HAP-1 (cell line): Measurements from ENCODE around the gene GABRP.

Experiments
- DNase-seq, 2 experiments: peaks; one replicate each; pipeline ENCODE4 v3.0.0-alpha.2; 2016 to 2020; ENCODE audit warnings: low spot score in 2 of 2
- H3K27me3 ChIP-seq: fragments of 250-450 bp; sonication (Bioruptor Pico); 2 replicates; pipeline ENCODE4 v1.5.1; 2020; ENCODE audit warnings: low read depth, mild to moderate bottlenecking, moderate library complexity
- H3K36me3 ChIP-seq: fragments of 250-450 bp; sonication (Bioruptor Pico); replicated peaks from 2 replicates; pipeline ENCODE4 v1.5.1; 2020; ENCODE audit warnings: mild to moderate bottlenecking
- H3K4me1 ChIP-seq: fragments of 250-450 bp; sonication (Bioruptor Pico); 2 replicates; pipeline ENCODE4 v1.5.1; 2020; ENCODE audit warnings: mild to moderate bottlenecking
- H3K4me3 ChIP-seq: fragments of 250-450 bp; sonication (Bioruptor Pico); 2 replicates; pipeline ENCODE4 v1.5.1; 2020; ENCODE audit warnings: mild to moderate bottlenecking, moderate library complexity
- H3K9me3 ChIP-seq: fragments of 250-450 bp; sonication (Bioruptor Pico); 2 replicates; pipeline ENCODE4 v1.5.1; 2020; ENCODE audit warnings: mild to moderate bottlenecking, moderate library complexity
- in situ Hi-C: fragments of 300-500 bp; cut with MboI; formaldehyde crosslinking; loops from 3 replicates; pipeline ENCODE4 v1.14.3; 2020; ENCODE audit warnings: low sequenced_read_pairs, inconsistent platforms, mixed read lengths

The GABRP gene

GRCh38 chr5:170788626-170789304 is 5.2 kb downstream of the GABRP start:
- no peaks in the 10 kb centered on the region for H3K36me3 ChIP-seq
- no peak overlapping the region for H3K4me3 ChIP-seq
- H3K9me3 ChIP-seq, result no peaks in the 10 kb centered on the region
- in situ Hi-C loops, result no loop called here
- no peaks in the 10 kb centered on the region for H3K27me3 ChIP-seq
- H3K4me1 ChIP-seq, result no peaks in the 10 kb centered on the region
- no peak for DNase-seq

GRCh38 chr5:170791325-170791954 is 7.9 kb downstream of the GABRP start:
- in situ Hi-C loops, result no loop called here
- no peaks in the 10 kb centered on the region for H3K36me3 ChIP-seq
- H3K9me3 ChIP-seq, result no peaks in the 10 kb centered on the region
- no peaks in the 10 kb centered on the region for H3K4me1 ChIP-seq
- peak in 1 of 2 experiments; percentile 57 for DNase-seq
- H3K4me3 ChIP-seq, result no peak overlapping the region
- no peaks in the 10 kb centered on the region for H3K27me3 ChIP-seq

- in situ Hi-C loops, result no loop called here
- no peak for DNase-seq
- H3K27me3 ChIP-seq, result no peaks in the 10 kb centered on the region
Observed at GRCh38 chr5:170792878-170793277, 9.4 kb downstream of the GABRP start.

GRCh38 chr5:170795154-170795553 is 11.6 kb downstream of the GABRP start:
- H3K4me3 ChIP-seq, result no peak overlapping the region
- H3K9me3 ChIP-seq, result no peaks in the 10 kb centered on the region
- in situ Hi-C loops, result no loop called here
- no peak for DNase-seq
- H3K36me3 ChIP-seq, result no peaks in the 10 kb centered on the region
- no peaks in the 10 kb centered on the region for H3K27me3 ChIP-seq
- H3K4me1 ChIP-seq, result no peaks in the 10 kb centered on the region

More at GRCh38 chr5:170792878-170793277, 9.4 kb downstream of the GABRP start:
- no peaks in the 10 kb centered on the region for H3K9me3 ChIP-seq
- H3K4me3 ChIP-seq, result no peak overlapping the region
- no peaks in the 10 kb centered on the region for H3K36me3 ChIP-seq
- no peaks in the 10 kb centered on the region for H3K4me1 ChIP-seq

GRCh38 chr5:170805666-170806065 is 22.1 kb downstream of the GABRP start:
- no peaks in the 10 kb centered on the region for H3K36me3 ChIP-seq
- H3K4me3 ChIP-seq, result no peak overlapping the region
- no peaks in the 10 kb centered on the region for H3K9me3 ChIP-seq
- no peaks in the 10 kb centered on the region for H3K27me3 ChIP-seq
- in situ Hi-C loops, result no loop called here
- no peak for DNase-seq
- no peaks in the 10 kb centered on the region for H3K4me1 ChIP-seq

- in situ Hi-C loops, result no loop called here
- Histone ChIP-seq H3K9me3 (no peaks in the 10 kb centered on the region), H3K36me3 (no peaks in the 10 kb centered on the region), H3K4me1 (no peaks in the 10 kb centered on the region), H3K4me3 (no peak overlapping the region), H3K27me3 (no peaks in the 10 kb centered on the region)
- no peak for DNase-seq
Observed at GRCh38 chr5:170809551-170809950, 26.0 kb downstream of the GABRP start.

GRCh38 chr5:170811719-170812118 is 28.2 kb downstream of the GABRP start:
- no peak for DNase-seq
- no peaks in the 10 kb centered on the region for H3K27me3 ChIP-seq
- no peaks in the 10 kb centered on the region for H3K4me1 ChIP-seq
- H3K36me3 ChIP-seq, result no peaks in the 10 kb centered on the region
- in situ Hi-C loops, result no loop called here
- H3K9me3 ChIP-seq, result no peaks in the 10 kb centered on the region
- H3K4me3 ChIP-seq, result no peak overlapping the region

GRCh38 chr5:170813231-170813630 is 29.7 kb downstream of the GABRP start:
- H3K36me3 ChIP-seq, result no peaks in the 10 kb centered on the region
- H3K4me3 ChIP-seq, result no peak overlapping the region
- H3K9me3 ChIP-seq, result no peaks in the 10 kb centered on the region
- H3K27me3 ChIP-seq, result no peaks in the 10 kb centered on the region
- in situ Hi-C loops, result no loop called here
- no peak for DNase-seq
- no peaks in the 10 kb centered on the region for H3K4me1 ChIP-seq

GRCh38 chr5:170817195-170817594 is 33.7 kb downstream of the GABRP start:
- DNase-seq, result no peak
- Histone ChIP-seq H3K27me3 (no peaks in the 10 kb centered on the region), H3K4me1 (no peaks in the 10 kb centered on the region), H3K4me3 (no peak overlapping the region), H3K36me3 (no peaks in the 10 kb centered on the region), H3K9me3 (no peaks in the 10 kb centered on the region)
- in situ Hi-C loops, result no loop called here

- H3K4me3 ChIP-seq, result no peak overlapping the region
- H3K4me1 ChIP-seq, result no peaks in the 10 kb centered on the region
- no peaks in the 10 kb centered on the region for H3K36me3 ChIP-seq
- in situ Hi-C loops, result no loop called here
- no peaks in the 10 kb centered on the region for H3K27me3 ChIP-seq
- no peak for DNase-seq
- no peaks in the 10 kb centered on the region for H3K9me3 ChIP-seq
Observed at GRCh38 chr5:170818232-170818631, 34.7 kb downstream of the GABRP start.

- Histone ChIP-seq H3K9me3 (no peaks in the 10 kb centered on the region), H3K4me1 (no peaks in the 10 kb centered on the region), H3K4me3 (no peak overlapping the region), H3K36me3 (no peaks in the 10 kb centered on the region), H3K27me3 (no peaks in the 10 kb centered on the region)
- no peak for DNase-seq
- in situ Hi-C loops, result no loop called here
Observed at GRCh38 chr5:170819824-170820223, 36.3 kb downstream of the GABRP start.

GRCh38 chr5:170821257-170821800 is 37.8 kb downstream of the GABRP start:
- no peak for DNase-seq
- Histone ChIP-seq H3K27me3 (no peaks in the 10 kb centered on the region), H3K4me3 (no peak overlapping the region), H3K9me3 (no peaks in the 10 kb centered on the region), H3K4me1 (no peaks in the 10 kb centered on the region), H3K36me3 (no peaks in the 10 kb centered on the region)
- in situ Hi-C loops, result no loop called here

- no peak overlapping the region for H3K4me3 ChIP-seq
- no peaks in the 10 kb centered on the region for H3K4me1 ChIP-seq
- no peak for DNase-seq
- no peaks in the 10 kb centered on the region for H3K9me3 ChIP-seq
- H3K27me3 ChIP-seq, result no peaks in the 10 kb centered on the region
- H3K36me3 ChIP-seq, result no peaks in the 10 kb centered on the region
- in situ Hi-C loops, result no loop called here
Observed at GRCh38 chr5:170826117-170826516, 42.6 kb downstream of the GABRP start.

- Histone ChIP-seq H3K4me3 (no peak overlapping the region), H3K9me3 (no peaks in the 10 kb centered on the region), H3K36me3 (no peaks in the 10 kb centered on the region), H3K27me3 (no peaks in the 10 kb centered on the region), H3K4me1 (no peaks in the 10 kb centered on the region)
- DNase-seq, result no peak
- in situ Hi-C loops, result no loop called here
Observed at GRCh38 chr5:170832241-170832640, 48.7 kb downstream of the GABRP start.
